HEK293T (cell line): ENCODE results near the gene UBE2QL1.

Experiments used
- ARNT ChIP-seq: fragments of 450-650 bp; IDR thresholded peaks from 2 replicates; pipeline ENCODE4 v1.6.1; 2017; ENCODE audit warnings: mild to moderate bottlenecking
- BHLHE40 ChIP-seq: fragments of 450-650 bp; IDR thresholded peaks from 2 replicates; pipeline ENCODE4 v1.6.1; 2016; ENCODE audit warnings: mild to moderate bottlenecking, moderate library complexity, borderline replicate concordance
- CTBP1 ChIP-seq: fragments of 450-650 bp; IDR thresholded peaks from 2 replicates; pipeline ENCODE4 v1.6.1; 2016; ENCODE audit warnings: borderline replicate concordance
- ELF4 ChIP-seq: fragments of 450-650 bp; IDR thresholded peaks from 2 replicates; pipeline ENCODE4 v1.6.1; 2017; ENCODE audit warnings: antibody characterized with exemption
- FOXK2 ChIP-seq: fragments of 450-650 bp; IDR thresholded peaks from 2 replicates; pipeline ENCODE4 v1.6.1; 2016; ENCODE audit warnings: mild to moderate bottlenecking
- FOXM1 ChIP-seq: fragments of 450-650 bp; IDR thresholded peaks from 2 replicates; pipeline ENCODE4 v1.6.1; 2017; ENCODE audit warnings: mild to moderate bottlenecking, borderline replicate concordance
- HDGF ChIP-seq: fragments of 450-650 bp; IDR thresholded peaks from 2 replicates; pipeline ENCODE4 v1.6.1; 2017; ENCODE audit warnings: antibody characterized with exemption, borderline replicate concordance
- L3MBTL2 ChIP-seq: fragments of 450-650 bp; conservative IDR thresholded peaks from 2 replicates; pipeline ENCODE4 v1.6.1; 2016; ENCODE audit warnings: mild to moderate bottlenecking
- LEF1 ChIP-seq: fragments of 450-650 bp; IDR thresholded peaks from 2 replicates; pipeline ENCODE4 v1.6.1; 2017; ENCODE audit warnings: mild to moderate bottlenecking, borderline replicate concordance
- SP1 ChIP-seq: fragments of 450-650 bp; IDR thresholded peaks from 2 replicates; pipeline ENCODE4 v1.6.1; 2017
- TARDBP ChIP-seq: fragments of 450-650 bp; IDR thresholded peaks from 2 replicates; pipeline ENCODE4 v1.6.1; 2016
- ZNF384 ChIP-seq: fragments of 450-650 bp; IDR thresholded peaks from 2 replicates; pipeline ENCODE4 v1.6.1; 2016
- TF ChIP-seq, protein P1 (sequence below): fragments of 450-650 bp; IDR thresholded peaks from 2 replicates; pipeline ENCODE4 v1.6.1; 2016

DNA sequence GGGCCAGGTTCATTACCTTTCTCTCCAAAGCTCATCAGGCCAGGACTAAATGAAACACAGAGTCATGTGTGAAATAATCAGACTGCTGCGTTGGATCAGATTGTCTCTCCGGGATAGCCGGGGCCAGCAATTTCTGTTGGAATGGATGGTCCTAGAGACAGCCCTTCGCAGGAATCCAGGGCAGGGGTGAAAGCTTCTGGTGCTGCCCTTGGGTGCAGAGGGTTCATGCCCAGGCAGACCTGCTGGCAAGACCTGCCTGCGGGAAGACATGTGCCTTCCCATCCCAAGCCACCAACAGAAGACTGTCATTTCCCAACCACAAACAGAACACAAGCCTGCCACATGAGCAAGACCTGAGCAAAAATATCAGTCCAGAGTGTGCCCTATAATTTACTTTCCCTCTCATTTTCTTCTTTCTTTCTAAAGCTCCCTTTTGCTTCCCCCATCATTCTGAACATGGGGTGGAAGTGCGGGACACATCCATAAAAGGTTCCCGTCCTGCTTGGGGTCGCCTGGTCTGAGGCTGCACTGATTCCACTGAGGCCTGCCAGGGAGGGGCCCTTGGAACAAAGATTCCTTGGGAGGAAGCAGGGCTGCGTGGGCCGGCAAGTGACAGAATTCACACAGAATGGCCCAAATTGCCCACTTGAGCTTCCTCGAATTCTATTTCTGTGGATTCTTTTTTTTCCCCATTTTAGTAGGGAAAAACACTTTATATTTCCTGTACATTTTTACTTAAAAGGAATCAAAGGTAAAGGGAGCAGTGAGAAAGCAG lies 57.3 kb downstream of the UBE2QL1 start:
- no peak for TF ChIP-seq ZNF384
- TF ChIP-seq BHLHE40: no peak
- no peak for TF ChIP-seq SP1
- no peak for TF ChIP-seq FOXK2
- no peak for TF ChIP-seq FOXM1
- TF ChIP-seq ELF4: no peak
- TF ChIP-seq HDGF: no peak
- TF ChIP-seq, protein P1, sequence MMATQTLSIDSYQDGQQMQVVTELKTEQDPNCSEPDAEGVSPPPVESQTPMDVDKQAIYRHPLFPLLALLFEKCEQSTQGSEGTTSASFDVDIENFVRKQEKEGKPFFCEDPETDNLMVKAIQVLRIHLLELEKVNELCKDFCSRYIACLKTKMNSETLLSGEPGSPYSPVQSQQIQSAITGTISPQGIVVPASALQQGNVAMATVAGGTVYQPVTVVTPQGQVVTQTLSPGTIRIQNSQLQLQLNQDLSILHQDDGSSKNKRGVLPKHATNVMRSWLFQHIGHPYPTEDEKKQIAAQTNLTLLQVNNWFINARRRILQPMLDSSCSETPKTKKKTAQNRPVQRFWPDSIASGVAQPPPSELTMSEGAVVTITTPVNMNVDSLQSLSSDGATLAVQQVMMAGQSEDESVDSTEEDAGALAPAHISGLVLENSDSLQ: no peak
- TF ChIP-seq LEF1: no peak
- TF ChIP-seq TARDBP: no peak
- no peak for TF ChIP-seq L3MBTL2
- no peak for TF ChIP-seq ARNT
- TF ChIP-seq CTBP1: no peak
